K562 (cell line): ENCODE data around the gene DCAF15. TPM values are rescaled to one million over a fixed set of nuclear protein-coding genes. Genes with fewer than 3 reads are reported as not detected.

Source experiments
- BCL6 ChIP-seq: fragments of 250-450 bp; sonication (Bioruptor Pico); IDR thresholded peaks from 2 replicates; pipeline ENCODE4 v1.4.0; 2020
- CBFB ChIP-seq: sonication (generic); formaldehyde crosslinking; IDR thresholded peaks from 2 replicates; pipeline ENCODE4 v1.4.0; 2020; ENCODE audit warnings: mild to moderate bottlenecking, missing genetic modification reagents
- CHD2 ChIP-seq: IDR thresholded peaks from 2 replicates; pipeline ENCODE4 v1.6.1; 2011; ENCODE audit warnings: low read depth, low read length
- DIDO1 ChIP-seq: fragments of 450-650 bp; IDR thresholded peaks from 2 replicates; pipeline ENCODE4 v1.6.1; 2016; ENCODE audit warnings: low read depth, missing biosample characterization, missing genetic modification characterization
- ELF4 ChIP-seq: fragments of 450-650 bp; formaldehyde crosslinking; IDR thresholded peaks from 2 replicates; pipeline ENCODE4 v1.4.0; 2022; ENCODE audit warnings: missing genetic modification characterization
- EP300 ChIP-seq: IDR thresholded peaks from 2 replicates; pipeline ENCODE4 v1.6.1; 2012; ENCODE audit warnings: low read length, improper control_type of control experiment
- FOXJ2 ChIP-seq: fragments of 200-800 bp; sonication (Bioruptor generic); IDR thresholded peaks from 2 replicates; pipeline ENCODE4 v1.6.1; 2016; ENCODE audit warnings: missing genetic modification characterization, missing compliant biosample characterization
- KLF10 ChIP-seq: fragments of 250-450 bp; sonication (Bioruptor Pico); IDR thresholded peaks from 2 replicates; pipeline ENCODE4 v1.6.1; 2021; ENCODE audit warnings: matching md5 sums
- NCOR1 ChIP-seq: fragments of 450-650 bp; IDR thresholded peaks from 2 replicates; pipeline ENCODE4 v1.6.1; 2016; ENCODE audit warnings: mild to moderate bottlenecking, moderate library complexity
- NR1H2 ChIP-seq: sonication (generic); formaldehyde crosslinking; IDR thresholded peaks from 2 replicates; pipeline ENCODE4 v1.4.0; 2020; ENCODE audit warnings: mild to moderate bottlenecking, missing genetic modification reagents
- NR2C2 ChIP-seq, 2 experiments: fragments of 200-800 bp in 1 of 2; sonication (Bioruptor generic) in 1 of 2; sonication (generic) in 1 of 2; formaldehyde crosslinking in 1 of 2; IDR thresholded peaks; 2 replicates each; pipeline versions ENCODE4 v1.6.1 to v1.8.0; 2016 to 2022; ENCODE audit warnings: mild to moderate bottlenecking in 1 of 2, missing compliant biosample characterization in 1 of 2, missing genetic modification characterization in 1 of 2, missing genetic modification reagents in 1 of 2
- PKNOX1 ChIP-seq: fragments of 450-650 bp; IDR thresholded peaks from 2 replicates; pipeline ENCODE4 v1.6.1; 2016
- U2AF1 ChIP-seq: fragments of 200-400 bp; formaldehyde crosslinking; optimal IDR thresholded peaks from 2 replicates; pipeline ENCODE3; 2017; ENCODE audit warnings: mild to moderate bottlenecking, low read depth, low read length, moderate library complexity
- ZBTB33 ChIP-seq: sonication (generic); formaldehyde crosslinking; IDR thresholded peaks from 2 replicates; pipeline ENCODE4 v1.8.1; 2023; ENCODE audit warnings: mild to moderate bottlenecking, missing genetic modification reagents
- ZBTB8A ChIP-seq: fragments of 450-650 bp; IDR thresholded peaks from 2 replicates; pipeline ENCODE4 v1.6.1; 2018; ENCODE audit warnings: mild to moderate bottlenecking, moderate library complexity; ENCODE audit not compliant: partially characterized antibody
- ZNF239 ChIP-seq: fragments of 250-450 bp; sonication (Bioruptor Pico); IDR thresholded peaks from 2 replicates; pipeline ENCODE4 v1.4.0; 2020; ENCODE audit warnings: mild to moderate bottlenecking
- polyA plus RNA-seq, 8 experiments: library from polyadenylated mRNA; depleted of rRNA in 4 of 8; stranded (reverse) in 5 of 8; unstranded in 3 of 8; fragments of >200 nt; fragmentation: Nextera tagmentation in 2 of 8; fragmentation: Illumina TruSeq in 1 of 8; extraction: Ambion mirVana in 2 of 8; extraction: Trizol in 1 of 8; gene quantifications; 2 replicates each; pipeline versions ENCODE4 v1.2.1 to v1.2.3, GENCODE V29; 2011 to 2014; ENCODE audit warnings: inconsistent platforms in 1 of 8, missing spikeins in 1 of 8
- total RNA-seq, 7 experiments: library from RNA; depleted of rRNA in 6 of 7; stranded (reverse); fragments of >200 nt in 6 of 7; fragmentation: Illumina TruSeq in 2 of 7; extraction: Trizol in 2 of 7; gene quantifications; 2 replicates each; pipeline versions ENCODE4 v1.2.1 to v1.2.3, GENCODE V29; 2011 to 2021; ENCODE audit warnings: low replicate concordance in 1 of 7
- TF ChIP-seq, protein P1 (sequence below): fragments of 450-650 bp; IDR thresholded peaks from 2 replicates; pipeline ENCODE4 v1.6.1; 2018; ENCODE audit not compliant: partially characterized antibody

The DCAF15 gene
- total and polyA plus RNA-seq, 9 of the 15 experiments (the other 6 are each of a cell fraction or from before 2014, with no cell fraction given) = 0.17 to 68.5 (median 27.7) TPM

GRCh38 chr19:14006766-14007562 is 54.7 kb downstream of the DCAF15 start (continued):
- TF ChIP-seq CBFB (CRISPR knock-in tag) (peak; percentile 100), NR1H2 (0 out of 2 replicates have a peak, but pooled peaks have one; percentile 51), ZBTB8A (no peak), U2AF1 (peak; percentile 78), NR2C2 (CRISPR knock-in tag; IDR thresholded peaks at IDR 0.05) (peak; percentile 68; the same call in 1 of the 2 replicates), NR2C2 (tag; IDR thresholded peaks at IDR 0.05) (peak; percentile 96), DIDO1 (tag) (0 out of 2 replicates have a peak, but pooled peaks have one; percentile 13), PKNOX1 (no peak), ZBTB33 (CRISPR knock-in tag) (peak; percentile 70; the same call in 1 of the 2 replicates), EP300 (peak; percentile 95), FOXJ2 (tag) (no peak), KLF10 (no peak), CHD2 (no peak), NCOR1 (peak; percentile 99), ZNF239 (CRISPR knock-in tag) (no peak), ELF4 (CRISPR knock-in tag) (0 out of 2 replicates have a peak, but pooled peaks have one; percentile 80), BCL6 (no peak)
- TF ChIP-seq, protein P1, sequence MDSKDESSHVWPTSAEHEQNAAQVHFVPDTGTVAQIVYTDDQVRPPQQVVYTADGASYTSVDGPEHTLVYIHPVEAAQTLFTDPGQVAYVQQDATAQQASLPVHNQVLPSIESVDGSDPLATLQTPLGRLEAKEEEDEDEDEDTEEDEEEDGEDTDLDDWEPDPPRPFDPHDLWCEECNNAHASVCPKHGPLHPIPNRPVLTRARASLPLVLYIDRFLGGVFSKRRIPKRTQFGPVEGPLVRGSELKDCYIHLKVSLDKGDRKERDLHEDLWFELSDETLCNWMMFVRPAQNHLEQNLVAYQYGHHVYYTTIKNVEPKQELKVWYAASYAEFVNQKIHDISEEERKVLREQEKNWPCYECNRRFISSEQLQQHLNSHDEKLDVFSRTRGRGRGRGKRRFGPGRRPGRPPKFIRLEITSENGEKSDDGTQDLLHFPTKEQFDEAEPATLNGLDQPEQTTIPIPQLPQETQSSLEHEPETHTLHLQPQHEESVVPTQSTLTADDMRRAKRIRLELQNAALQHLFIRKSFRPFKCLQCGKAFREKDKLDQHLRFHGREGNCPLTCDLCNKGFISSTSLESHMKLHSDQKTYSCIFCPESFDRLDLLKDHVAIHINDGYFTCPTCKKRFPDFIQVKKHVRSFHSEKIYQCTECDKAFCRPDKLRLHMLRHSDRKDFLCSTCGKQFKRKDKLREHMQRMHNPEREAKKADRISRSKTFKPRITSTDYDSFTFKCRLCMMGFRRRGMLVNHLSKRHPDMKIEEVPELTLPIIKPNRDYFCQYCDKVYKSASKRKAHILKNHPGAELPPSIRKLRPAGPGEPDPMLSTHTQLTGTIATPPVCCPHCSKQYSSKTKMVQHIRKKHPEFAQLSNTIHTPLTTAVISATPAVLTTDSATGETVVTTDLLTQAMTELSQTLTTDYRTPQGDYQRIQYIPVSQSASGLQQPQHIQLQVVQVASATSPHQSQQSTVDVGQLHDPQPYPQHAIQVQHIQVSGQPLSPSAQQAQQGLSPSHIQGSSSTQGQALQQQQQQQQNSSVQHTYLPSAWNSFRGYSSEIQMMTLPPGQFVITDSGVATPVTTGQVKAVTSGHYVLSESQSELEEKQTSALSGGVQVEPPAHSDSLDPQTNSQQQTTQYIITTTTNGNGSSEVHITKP = peak; percentile 83
